Right kidney (tissue), 1 donor: ENCODE measurements around the gene DHX36.

Experiments used
- DNase-seq: peaks from one replicate; pipeline ENCODE4 v3.0.0-alpha.2; 2016

Gene DHX36

GRCh38 chr3:154294016-154294415, 30.3 kb downstream of the DHX36 start:
- no peak for DNase-seq

GRCh38 chr3:154290187-154290586, 34.1 kb downstream of the DHX36 start:
- DNase-seq = no peak

GRCh38 chr3:154285221-154285620, 39.1 kb downstream of the DHX36 start:
- DNase-seq = no peak

GRCh38 chr3:154280161-154280560, 44.1 kb downstream of the DHX36 start:
- no peak for DNase-seq

- DNase-seq = no peak
Observed at GRCh38 chr3:154275965-154276364, 48.3 kb downstream of the DHX36 start.

- DNase-seq = no peak
Observed at GRCh38 chr3:154275292-154275691, 49.0 kb downstream of the DHX36 start.

- no peak for DNase-seq
Observed at GRCh38 chr3:154274348-154274747, 49.9 kb downstream of the DHX36 start.

- DNase-seq = no peak
Observed at GRCh38 chr3:154273381-154273780, 50.9 kb downstream of the DHX36 start.

- no peak for DNase-seq
Observed at GRCh38 chr3:154254527-154254926, 69.8 kb downstream of the DHX36 start.

- peak; percentile 53 for DNase-seq
Observed at GRCh38 chr3:154252759-154253638, 71.3 kb downstream of the DHX36 start.

- DNase-seq = no peak
Observed at GRCh38 chr3:154251610-154252009, 72.7 kb downstream of the DHX36 start.

GRCh38 chr3:154250291-154250690, 74.0 kb downstream of the DHX36 start:
- DNase-seq = no peak

- no peak for DNase-seq
Observed at GRCh38 chr3:154247806-154248415, 76.4 kb downstream of the DHX36 start.

GRCh38 chr3:154244644-154245043, 79.6 kb downstream of the DHX36 start:
- DNase-seq = no peak

- no peak for DNase-seq
Observed at GRCh38 chr3:154243353-154243752, 80.9 kb downstream of the DHX36 start.

GRCh38 chr3:154242766-154243165, 81.5 kb downstream of the DHX36 start:
- no peak for DNase-seq

GRCh38 chr3:154241496-154241895, 82.8 kb downstream of the DHX36 start:
- DNase-seq = no peak

- no peak for DNase-seq
Observed at GRCh38 chr3:154240235-154240634, 84.1 kb downstream of the DHX36 start.

GRCh38 chr3:154236331-154236730, 88.0 kb downstream of the DHX36 start:
- no peak for DNase-seq

GRCh38 chr3:154235330-154235729, 89.0 kb downstream of the DHX36 start:
- DNase-seq = no peak

GRCh38 chr3:154229217-154229590, 95.1 kb downstream of the DHX36 start:
- no peak for DNase-seq

GRCh38 chr3:154228561-154229216, 95.6 kb downstream of the DHX36 start:
- no peak for DNase-seq

- DNase-seq = no peak
Observed at GRCh38 chr3:154227531-154227930, 96.8 kb downstream of the DHX36 start.
